BLaER1 treated with 17β-estradiol and CSF1 and Interleukin-3, amounts not matched to agents 10 nM and 100 nM (cell line): Measurements from ENCODE around the gene ZFR2.
"Not testable (repeated sequence)": the region's sequence is repeated elsewhere in the genome, so short reads cannot be mapped to it uniquely, and the experiment has no call there.

Experiments
- H3K27ac ChIP-seq, 11 experiments: shearing (Covaris generic); formaldehyde crosslinking; 2 replicates each; pipeline ENCODE4 v1.8.1; 2022
- H3K27me3 ChIP-seq, 11 experiments: shearing (Covaris generic); formaldehyde crosslinking; 2 replicates each; pipeline ENCODE4 v1.8.1; 2022
- H3K36me3 ChIP-seq, 11 experiments: shearing (Covaris generic); formaldehyde crosslinking; 2 replicates each; pipeline ENCODE4 v1.8.1; 2022
- H3K4me1 ChIP-seq, 10 experiments: shearing (Covaris generic); formaldehyde crosslinking; 2 replicates each; pipeline ENCODE4 v1.8.1; 2022
- H3K4me2 ChIP-seq, 11 experiments: shearing (Covaris generic); formaldehyde crosslinking; 2 replicates each; pipeline ENCODE4 v1.8.1; 2022
- H3K4me3 ChIP-seq, 10 experiments: shearing (Covaris generic); formaldehyde crosslinking; 2 replicates each; pipeline ENCODE4 v1.8.1; 2022
- H3K9ac ChIP-seq, 11 experiments: shearing (Covaris generic); formaldehyde crosslinking; 2 replicates each; pipeline ENCODE4 v1.8.1; 2022
- H3K9me3 ChIP-seq, 11 experiments: shearing (Covaris generic); formaldehyde crosslinking; replicated peaks in 1 of 11; 2 replicates each; pipeline ENCODE4 v1.8.1; 2022
- H4K20me1 ChIP-seq, 11 experiments: shearing (Covaris generic); formaldehyde crosslinking; 2 replicates each; pipeline ENCODE4 v1.8.1; 2022
- Cebpa-rat ChIP-seq, 11 experiments: shearing (Covaris generic); IDR thresholded peaks; 2 replicates each; pipeline ENCODE4 v1.8.1; 2022

The ZFR2 gene

GRCh38 chr19:3771000-3771905, 97.6 kb downstream of the ZFR2 start:
- peaks cover 0 to 22% (median 6%) of the 10 kb centered on the region in 10 experiments; a peak in 11 of 20 replicates for H3K4me1 ChIP-seq
- no peak overlapping the region for H3K9ac ChIP-seq
- no peaks in the 10 kb centered on the region for H3K27me3 ChIP-seq
- H3K4me2 ChIP-seq, result no peak overlapping the region
- H3K27ac ChIP-seq, result no peak overlapping the region
- no peak overlapping the region for H3K4me3 ChIP-seq
- TF ChIP-seq Cebpa-rat (IDR thresholded peaks at IDR 0.05), result no peak
- no peaks in the 10 kb centered on the region for H3K9me3 ChIP-seq
- peaks cover 15 to 39% (median 31%) of the 10 kb centered on the region in 11 experiments for H3K36me3 ChIP-seq
- peaks cover 0 to 28% (median 0%) of the 10 kb centered on the region in 11 experiments; a peak in 1 of 22 replicates for H4K20me1 ChIP-seq

GRCh38 chr19:3770136-3770999, 98.5 kb downstream of the ZFR2 start:
- peaks cover 0 to 28% (median 0%) of the 10 kb centered on the region in 11 experiments; a peak in 1 of 22 replicates for H4K20me1 ChIP-seq
- peaks cover 0 to 29% (median 9%) of the 10 kb centered on the region in 10 experiments; a peak in 11 of 20 replicates for H3K4me1 ChIP-seq
- H3K4me2 ChIP-seq, result no peak overlapping the region
- H3K27me3 ChIP-seq, result no peaks in the 10 kb centered on the region
- H3K36me3 ChIP-seq, result peaks cover 16 to 47% (median 38%) of the 10 kb centered on the region in 11 experiments
- no peaks in the 10 kb centered on the region for H3K9me3 ChIP-seq
- no peak overlapping the region; a peak in 1 of 22 replicates for H3K27ac ChIP-seq
- no peak overlapping the region for H3K4me3 ChIP-seq
- TF ChIP-seq Cebpa-rat (IDR thresholded peaks at IDR 0.05), result no peak
- H3K9ac ChIP-seq, result no peak overlapping the region

- Histone ChIP-seq H3K27me3 (no peaks in the 10 kb centered on the region), H3K36me3 (peaks cover 21 to 52% (median 44%) of the 10 kb centered on the region in 11 experiments), H3K4me3 (no peak overlapping the region), H4K20me1 (peaks cover 0 to 28% (median 0%) of the 10 kb centered on the region in 11 experiments; a peak in 2 of 22 replicates), H3K9ac (no peak overlapping the region), H3K27ac (no peak overlapping the region), H3K9me3 (no peaks in the 10 kb centered on the region), H3K4me1 (peaks cover 0 to 35% (median 11%) of the 10 kb centered on the region in 10 experiments; a peak in 11 of 20 replicates), H3K4me2 (no peak overlapping the region)
- no peak for TF ChIP-seq Cebpa-rat (IDR thresholded peaks at IDR 0.05)
These were observed 99.3 kb downstream of the ZFR2 start for GRCh38 chr19:3769494-3769893.

GRCh38 chr19:3768748-3769099, 100.1 kb downstream of the ZFR2 start:
- no peaks in the 10 kb centered on the region for H3K9me3 ChIP-seq
- H3K4me3 ChIP-seq, result no peak overlapping the region
- no peaks in the 10 kb centered on the region for H3K27me3 ChIP-seq
- no peak overlapping the region for H3K27ac ChIP-seq
- no peak for TF ChIP-seq Cebpa-rat (IDR thresholded peaks at IDR 0.05)
- no peak overlapping the region for H3K4me2 ChIP-seq
- H3K36me3 ChIP-seq, result peaks cover 21 to 52% (median 44%) of the 10 kb centered on the region in 11 experiments
- peaks cover under 1 to 43% (median 15%) of the 10 kb centered on the region in 10 experiments; a peak in 15 of 20 replicates for H3K4me1 ChIP-seq
- peaks cover 0 to 28% (median 0%) of the 10 kb centered on the region in 11 experiments; a peak in 2 of 22 replicates for H4K20me1 ChIP-seq
- no peak overlapping the region for H3K9ac ChIP-seq

GRCh38 chr19:3768015-3768747, 100.7 kb downstream of the ZFR2 start:
- Histone ChIP-seq H3K27ac (0 out of 22 replicates have a peak overlapping the region, but pooled peaks of 2 of the 11 experiments have one; percentile 3 to 62), H3K4me3 (no peak overlapping the region), H3K4me2 (no peak overlapping the region), H3K9ac (no peak overlapping the region), H3K27me3 (no peaks in the 10 kb centered on the region), H4K20me1 (peaks cover 0 to 28% (median 0%) of the 10 kb centered on the region in 11 experiments; a peak in 2 of 22 replicates), H3K4me1 (peaks cover 6 to 49% (median 21%) of the 10 kb centered on the region in 10 experiments), H3K9me3 (no peaks in the 10 kb centered on the region), H3K36me3 (peaks cover 21 to 52% (median 44%) of the 10 kb centered on the region in 11 experiments)
- no peak for TF ChIP-seq Cebpa-rat (IDR thresholded peaks at IDR 0.05)

GRCh38 chr19:3767050-3767449, 101.8 kb downstream of the ZFR2 start:
- Histone ChIP-seq H3K4me1 (peaks cover 8 to 51% (median 23%) of the 10 kb centered on the region in 10 experiments), H3K9me3 (no peaks in the 10 kb centered on the region), H3K4me3 (no peak overlapping the region), H3K4me2 (peak overlapping the region in 3 of 11 experiments; percentile 39 to 54 (median 40); a peak in 4 of 22 replicates), H3K9ac (peak overlapping the region in 2 of 11 experiments; percentile 28 to 36; a peak in 3 of 22 replicates), H3K27ac (peak overlapping the region in 5 of 11 experiments; percentile 39 to 72 (median 62); a peak in 9 of 22 replicates), H4K20me1 (peaks cover 0 to 28% (median 0%) of the 10 kb centered on the region in 11 experiments; a peak in 2 of 22 replicates), H3K27me3 (no peaks in the 10 kb centered on the region), H3K36me3 (peaks cover 21 to 52% (median 44%) of the 10 kb centered on the region in 11 experiments)
- no peak for TF ChIP-seq Cebpa-rat (IDR thresholded peaks at IDR 0.05)

GRCh38 chr19:3766520-3766919, 102.3 kb downstream of the ZFR2 start:
- no peaks in the 10 kb centered on the region for H3K9me3 ChIP-seq
- H3K4me2 ChIP-seq, result peak overlapping the region in 4 of 11 experiments; percentile 29 to 54 (median 40); a peak in 7 of 22 replicates
- peak overlapping the region in 7 of 11 experiments; percentile 15 to 72 (median 51); a peak in 13 of 22 replicates for H3K27ac ChIP-seq
- TF ChIP-seq Cebpa-rat (IDR thresholded peaks at IDR 0.05), result no peak
- no peaks in the 10 kb centered on the region for H3K27me3 ChIP-seq
- H3K4me3 ChIP-seq, result no peak overlapping the region
- H3K9ac ChIP-seq, result peak overlapping the region in 4 of 11 experiments; percentile 15 to 36 (median 31); a peak in 5 of 22 replicates
- peaks cover 21 to 52% (median 44%) of the 10 kb centered on the region in 11 experiments for H3K36me3 ChIP-seq
- H3K4me1 ChIP-seq, result peaks cover 12 to 55% (median 27%) of the 10 kb centered on the region in 10 experiments
- H4K20me1 ChIP-seq, result peaks cover 0 to 28% (median 0%) of the 10 kb centered on the region in 11 experiments; a peak in 2 of 22 replicates

- peaks cover 0 to 28% (median 0%) of the 10 kb centered on the region in 11 experiments; a peak in 2 of 22 replicates for H4K20me1 ChIP-seq
- peaks cover 16 to 58% (median 30%) of the 10 kb centered on the region in 10 experiments for H3K4me1 ChIP-seq
- H3K9ac ChIP-seq, H3K27me3 ChIP-seq, H3K4me3 ChIP-seq, H3K4me2 ChIP-seq, H3K9me3 ChIP-seq: not testable (repeated sequence)
- peak overlapping the region in 1 of 11 experiments; percentile 72; a peak in 1 of 22 replicates for H3K27ac ChIP-seq
- H3K36me3 ChIP-seq, result peaks cover 21 to 52% (median 44%) of the 10 kb centered on the region in 11 experiments
These were observed 103.1 kb downstream of the ZFR2 start for GRCh38 chr19:3765757-3766156.
